Psoas muscle (tissue), 8 donors: Measurements from ENCODE around the gene TSPO2. TPM values are rescaled to one million over a fixed set of nuclear protein-coding genes. Genes with fewer than 3 reads are reported as not detected.
A peak's percentile ranks its signal among the peaks of the same experiment; 100 is the strongest.

Experiments used
- ATAC-seq, 4 donors: fragments of 200-7000 bp; cut with Tn5 transposase; one replicate each; pipeline ENCODE4 v1.9.1; 2020; ENCODE audit warnings: moderate library complexity in 3 of 4, mild to moderate bottlenecking in 2 of 4
- DNase-seq, 2 donors: peaks; one replicate each; pipeline ENCODE4 v3.0.0-alpha.2; 2020
- H3K27ac ChIP-seq: fragments of 200-600 bp; one replicate; pipeline ENCODE4 v1.8.0; 2022
- H3K27me3 ChIP-seq, 3 donors: fragments of 200-600 bp in 1 of 3; one replicate each; pipeline versions ENCODE4 v1.6.1 to v1.8.0; 2013 to 2022; ENCODE audit warnings: low read length in 2 of 3, mild to moderate bottlenecking in 2 of 3, moderate library complexity in 1 of 3; ENCODE audit not compliant: insufficient read depth in 3 of 3
- H3K36me3 ChIP-seq, 2 donors: fragments of 200-600 bp in 1 of 2; one replicate each; pipeline versions ENCODE4 v1.6.1 to v1.8.0; 2013 to 2022; ENCODE audit warnings: low read depth in 1 of 2, mild to moderate bottlenecking in 1 of 2, moderate library complexity in 1 of 2; ENCODE audit not compliant: insufficient read depth in 1 of 2
- H3K4me1 ChIP-seq: fragments of 200-600 bp; one replicate; pipeline ENCODE4 v1.8.0; 2022
- H3K4me3 ChIP-seq: fragments of 200-600 bp; one replicate; pipeline ENCODE4 v1.8.0; 2022; ENCODE audit warnings: mild to moderate bottlenecking
- H3K9me3 ChIP-seq: fragments of 200-600 bp; one replicate; pipeline ENCODE4 v1.8.0; 2022
- CTCF ChIP-seq: fragments of 200-600 bp; IDR thresholded peaks from one replicate; pipeline ENCODE4 v1.8.0; 2022; ENCODE audit warnings: antibody characterized with exemption
- WGBS, 3 donors: extraction: QIAGEN DNeasy Blood & Tissue Kit; methylation state at CpG; one replicate each; pipeline versions ENCODE4 v1.1.6 to v1.1.7; 2013; 5-methylcytosine and 5-hydroxymethylcytosine counted together
- intact Hi-C, 2 donors: fragments of 100-400 bp; cut with DNase I; formaldehyde crosslinking; loops; one replicate each; pipeline versions ENCODE4 v1.11.0 to v1.14.2; 2022
- long read RNA-seq, 2 donors: library from polyadenylated mRNA; unstranded; transcript quantifications; one replicate each; pipeline ENCODE4 v2.0.0, GENCODE V29; 2021
- polyA plus RNA-seq, 3 donors: library from polyadenylated mRNA; stranded (reverse); fragments of 200-250 nt; gene quantifications; one replicate each; pipeline ENCODE4 v1.2.3, GENCODE V29; 2013
- total RNA-seq, 4 donors: library from RNA; stranded (reverse); fragmentation: NEBNext Ultra II Directional in 2 of 4; extraction: Animal tissue kit (Norgen Biotek cat#: 25700) in 2 of 4; gene quantifications; one replicate each; pipeline versions ENCODE4 v1.2.1 to v1.2.4, GENCODE V29; 2021 to 2023
- donor health status: healthy with polysubstance abuse.
- donor health status: DM: no; HTN: no; CAD: no; lungs with moderate emphysema.
- donor health status: Bipolar disorder and iron deficiency.
- donor health status: healthy.
- donor health status: DM: yes; HTN: yes; CAD: no.
- donor health status: DM: no; HTN: no; CAD: no.
- donor health status: DM: no; HTN: no; CAD: no.
- donor health status: DM: yes; HTN: yes; CAD: no.

Gene TSPO2
- total RNA-seq (under 1 TPM in 1 of 4 donors, not detected in 3; 0.27 TPM), polyA plus RNA-seq (not detected)
- long read RNA-seq, donor 1, result 0 reads
- long read RNA-seq, donor 2, result 0 reads

GRCh38 chr6:41042226-41043055 is at the start of gene TSPO2:
TSPO2 (plus strand) TSS chr6:41042467; CDS start chr6:41042986, 519 bp downstream.
- Histone ChIP-seq H3K4me3 (no peak within 1 kb of the TSS), H3K4me1 (peaks cover 15% of the 10 kb centered on the region), H3K27ac (no peak within 1 kb of the TSS), H3K36me3 (no peaks in the 10 kb centered on the region), H3K27me3 (no peaks in the 10 kb centered on the region), H3K9me3 (no peaks in the 10 kb centered on the region)
- WGBS, 3 donors, result 86 to 88% (median 88%) methylated on average over 10 of the region's 10 CpGs
- no peak for TF ChIP-seq CTCF
- no peak for DNase-seq
- intact Hi-C loops, result no loop called here
- ATAC-seq, result no peak

GRCh38 chr6:40992746-40993145 is 49.5 kb upstream of the TSPO2 start:
- Histone ChIP-seq H3K9me3 (no peaks in the 10 kb centered on the region), H3K27ac (no peak overlapping the region), H3K36me3 (no peaks in the 10 kb centered on the region), H3K4me3 (no peak overlapping the region), H3K4me1 (peaks cover 13% of the 10 kb centered on the region), H3K27me3 (no peaks in the 10 kb centered on the region)
- intact Hi-C loops, result no loop called here
- ATAC-seq (no peak), DNase-seq (no peak)
- WGBS, 3 donors, result 44 to 63% (median 57%) methylated on average over 3 of the region's 3 CpGs
- no peak for TF ChIP-seq CTCF

- no peak overlapping the region for H3K27ac ChIP-seq
- 41 to 52% (median 46%) methylated on average over 6 of the region's 6 CpGs for WGBS, 3 donors
- no peaks in the 10 kb centered on the region for H3K27me3 ChIP-seq
- H3K9me3 ChIP-seq, result no peaks in the 10 kb centered on the region
- no peaks in the 10 kb centered on the region for H3K36me3 ChIP-seq
- peaks cover 25% of the 10 kb centered on the region for H3K4me1 ChIP-seq
- peak in 1 of 4 donors; percentile 11 for ATAC-seq
- H3K4me3 ChIP-seq, result no peak overlapping the region
- intact Hi-C loops, result no loop called here
- TF ChIP-seq CTCF, result no peak
- no peak for DNase-seq
Observed at GRCh38 chr6:40996591-40997233, 45.6 kb upstream of the TSPO2 start.

- 55 to 75% (median 59%) methylated on average over 4 of the region's 4 CpGs for WGBS, 3 donors
- intact Hi-C loops, result no loop called here
- H3K27me3 ChIP-seq, result no peaks in the 10 kb centered on the region
- no peaks in the 10 kb centered on the region for H3K36me3 ChIP-seq
- no peak for DNase-seq
- H3K9me3 ChIP-seq, result no peaks in the 10 kb centered on the region
- no peak for TF ChIP-seq CTCF
- peaks cover 31% of the 10 kb centered on the region for H3K4me1 ChIP-seq
- no peak overlapping the region for H3K4me3 ChIP-seq
- ATAC-seq, result peak in 1 of 4 donors; percentile 40
- H3K27ac ChIP-seq, result peak overlapping the region; percentile 24
Observed at GRCh38 chr6:40997234-40997957, 44.9 kb upstream of the TSPO2 start.
